Retinal pigment epithelial cell (primary cell): ENCODE measurements around the gene FBLN5.

Experiments used
- DNase-seq: peaks from one replicate; pipeline ENCODE4 v3.0.0-alpha.2; 2010; ENCODE audit warnings: low read depth
- H3K4me3 ChIP-seq: 2 replicates; pipeline ENCODE4 v1.5.1; 2011; ENCODE audit warnings: mild to moderate bottlenecking, low read length, control low read depth, moderate library complexity
- CTCF ChIP-seq: conservative IDR thresholded peaks from 2 replicates; pipeline ENCODE4 v1.5.1; 2011; ENCODE audit warnings: low read depth, low read length, control low read depth, inconsistent platforms

FBLN5 gene

GRCh38 chr14:91866061-91866460 lies 81.4 kb downstream of the FBLN5 start:
- no peak overlapping the region for H3K4me3 ChIP-seq

DNA sequence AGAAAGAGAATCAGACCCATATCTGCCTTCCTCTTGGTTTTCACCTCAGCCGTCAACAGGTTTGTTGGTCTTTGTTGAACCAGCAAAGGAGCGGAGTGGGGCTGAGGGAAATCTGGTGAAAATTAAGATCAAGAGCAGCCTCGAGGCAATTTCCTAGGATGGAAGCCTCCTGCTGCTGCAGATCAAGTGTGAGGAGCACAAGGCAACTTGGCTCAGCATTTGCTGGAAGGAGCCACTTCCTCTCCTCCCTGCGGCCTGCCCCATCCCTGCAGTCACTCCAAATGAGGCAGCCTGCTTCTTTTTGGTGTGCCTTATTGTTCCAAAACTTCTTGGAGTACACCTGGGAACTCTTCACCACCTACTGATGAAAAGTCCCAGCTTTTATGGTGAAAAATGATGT lies 85.1 kb downstream of the FBLN5 start:
- H3K4me3 ChIP-seq: no peak overlapping the region
- TF ChIP-seq CTCF: no peak
- no peak for DNase-seq

More at GRCh38 chr14:91866061-91866460, 81.4 kb downstream of the FBLN5 start:
- TF ChIP-seq CTCF: no peak
- no peak for DNase-seq

GRCh38 chr14:91861091-91861490 lies 86.4 kb downstream of the FBLN5 start:
- no peak for TF ChIP-seq CTCF
- no peak overlapping the region for H3K4me3 ChIP-seq
- no peak for DNase-seq

- DNase-seq: no peak
- TF ChIP-seq CTCF: no peak
- no peak overlapping the region for H3K4me3 ChIP-seq
These were observed 87.3 kb downstream of the FBLN5 start for GRCh38 chr14:91860238-91860637.

GRCh38 chr14:91858536-91859275 lies 88.8 kb downstream of the FBLN5 start:
- no peak overlapping the region for H3K4me3 ChIP-seq
- DNase-seq: no peak
- no peak for TF ChIP-seq CTCF

- no peak for DNase-seq
- no peak overlapping the region for H3K4me3 ChIP-seq
- no peak for TF ChIP-seq CTCF
These were observed 89.9 kb downstream of the FBLN5 start for GRCh38 chr14:91857614-91858013.

- no peak for TF ChIP-seq CTCF
- H3K4me3 ChIP-seq: no peak overlapping the region
- no peak for DNase-seq
These were observed 93.1 kb downstream of the FBLN5 start for GRCh38 chr14:91854327-91854934.
